Osteocyte (in vitro differentiated cells): ENCODE measurements around the gene GPR12. TPM values are rescaled to one million over a fixed set of nuclear protein-coding genes. Genes with fewer than 3 reads are reported as not detected.
"Not testable (repeated sequence)": the region's sequence is repeated elsewhere in the genome, so short reads cannot be mapped to it uniquely, and the experiment has no call there.

ENCODE experiments used
- DNase-seq: peaks from one replicate; pipeline ENCODE4 v3.0.0; 2021; ENCODE audit warnings: mixed read lengths; ENCODE audit not compliant: unreplicated experiment; ENCODE audit errors: extremely low spot score
- H3K27ac Mint-ChIP-seq: one replicate; pipeline ENCODE4 v1.8.0; 2021; ENCODE audit warnings: mild to moderate bottlenecking, mixed read lengths; ENCODE audit not compliant: unreplicated experiment
- H3K27me3 Mint-ChIP-seq: one replicate; pipeline ENCODE4 v1.8.0; 2021; ENCODE audit warnings: mixed read lengths; ENCODE audit not compliant: unreplicated experiment
- H3K36me3 Mint-ChIP-seq: one replicate; pipeline ENCODE4 v1.8.0; 2021; ENCODE audit warnings: mixed read lengths; ENCODE audit not compliant: unreplicated experiment
- H3K4me1 Mint-ChIP-seq: one replicate; pipeline ENCODE4 v1.8.0; 2021; ENCODE audit warnings: mixed read lengths; ENCODE audit not compliant: unreplicated experiment
- H3K4me3 Mint-ChIP-seq: one replicate; pipeline ENCODE4 v1.8.0; 2021; ENCODE audit warnings: mild to moderate bottlenecking, moderate library complexity, mixed read lengths; ENCODE audit not compliant: unreplicated experiment
- H3K9me3 Mint-ChIP-seq: one replicate; pipeline ENCODE4 v1.8.0; 2021; ENCODE audit warnings: mixed read lengths; ENCODE audit not compliant: unreplicated experiment
- CTCF ChIP-seq: fragments of 200-600 bp; sonication (generic); IDR thresholded peaks from 2 replicates; pipeline ENCODE4 v1.5.0; 2021; ENCODE audit warnings: antibody characterized with exemption, mild to moderate bottlenecking, moderate library complexity
- total RNA-seq: library from RNA; stranded (reverse); gene quantifications from 2 replicates; pipeline ENCODE4 v1.2.1, GENCODE V29; 2021

The GPR12 gene
- total RNA-seq, 1 donor from 2014 or later = not detected

DNA sequence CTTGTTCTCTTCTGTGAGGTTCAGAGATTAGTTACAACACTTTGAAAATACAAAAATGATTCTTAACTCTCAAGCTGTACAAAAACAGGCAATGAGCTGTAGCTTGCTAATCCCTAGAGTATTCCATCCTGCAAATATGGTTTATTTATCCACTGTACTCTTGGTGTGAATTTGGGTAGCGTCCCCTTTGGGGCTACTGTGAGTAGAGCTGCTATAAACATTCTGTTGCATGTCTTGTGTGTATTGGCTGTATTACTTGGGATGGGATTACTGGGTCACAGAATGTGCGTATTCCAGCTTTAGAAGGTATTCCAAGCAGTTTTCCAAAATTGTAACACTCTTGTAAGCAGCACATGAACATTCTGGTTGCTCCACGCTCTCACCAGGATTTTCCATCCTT, 33.5 kb downstream of the GPR12 start:
- no peak overlapping the region for H3K4me3 Mint-ChIP-seq
- H3K4me1 Mint-ChIP-seq = no peaks in the 10 kb centered on the region
- TF ChIP-seq CTCF = no peak
- DNase-seq = no peak
- H3K27me3 Mint-ChIP-seq = peaks cover 15% of the 10 kb centered on the region
- H3K9me3 Mint-ChIP-seq = no peaks in the 10 kb centered on the region
- no peaks in the 10 kb centered on the region for H3K36me3 Mint-ChIP-seq
- no peak overlapping the region for H3K27ac Mint-ChIP-seq

GRCh38 chr13:26726684-26727083, 33.9 kb downstream of the GPR12 start:
- H3K27ac Mint-ChIP-seq = no peak overlapping the region
- DNase-seq = peak; percentile 30
- H3K4me1 Mint-ChIP-seq = no peaks in the 10 kb centered on the region
- H3K27me3 Mint-ChIP-seq = peaks cover 15% of the 10 kb centered on the region
- no peaks in the 10 kb centered on the region for H3K9me3 Mint-ChIP-seq
- H3K4me3 Mint-ChIP-seq = no peak overlapping the region
- TF ChIP-seq CTCF = no peak
- no peaks in the 10 kb centered on the region for H3K36me3 Mint-ChIP-seq

GRCh38 chr13:26723620-26724019, 37.0 kb downstream of the GPR12 start:
- peak; percentile 51 for DNase-seq
- not testable (repeated sequence) for H3K27ac Mint-ChIP-seq, H3K4me1 Mint-ChIP-seq, H3K9me3 Mint-ChIP-seq, H3K36me3 Mint-ChIP-seq, H3K4me3 Mint-ChIP-seq
- peaks cover 15% of the 10 kb centered on the region for H3K27me3 Mint-ChIP-seq

- TF ChIP-seq CTCF = no peak
- Mint-ChIP-seq H3K4me3 (no peak overlapping the region), H3K36me3 (no peaks in the 10 kb centered on the region), H3K27me3 (peaks cover 11% of the 10 kb centered on the region), H3K4me1 (no peaks in the 10 kb centered on the region), H3K9me3 (no peaks in the 10 kb centered on the region), H3K27ac (no peak overlapping the region)
- DNase-seq = peak; percentile 46
Observed at GRCh38 chr13:26722321-26722720, 38.3 kb downstream of the GPR12 start.

- Mint-ChIP-seq H3K4me1 (no peaks in the 10 kb centered on the region), H3K27me3 (peaks cover 11% of the 10 kb centered on the region), H3K9me3 (no peaks in the 10 kb centered on the region), H3K4me3 (no peak overlapping the region), H3K27ac (no peak overlapping the region), H3K36me3 (no peaks in the 10 kb centered on the region)
- DNase-seq = peak; percentile 79
- no peak for TF ChIP-seq CTCF
Observed at GRCh38 chr13:26721251-26722121, 39.1 kb downstream of the GPR12 start.
